Measurements from ENCODE around the gene ARID3B.
"Not testable (repeated sequence)": the region's sequence is repeated elsewhere in the genome, so short reads cannot be mapped to it uniquely, and the experiment has no call there.

Gene ARID3B, protein sequence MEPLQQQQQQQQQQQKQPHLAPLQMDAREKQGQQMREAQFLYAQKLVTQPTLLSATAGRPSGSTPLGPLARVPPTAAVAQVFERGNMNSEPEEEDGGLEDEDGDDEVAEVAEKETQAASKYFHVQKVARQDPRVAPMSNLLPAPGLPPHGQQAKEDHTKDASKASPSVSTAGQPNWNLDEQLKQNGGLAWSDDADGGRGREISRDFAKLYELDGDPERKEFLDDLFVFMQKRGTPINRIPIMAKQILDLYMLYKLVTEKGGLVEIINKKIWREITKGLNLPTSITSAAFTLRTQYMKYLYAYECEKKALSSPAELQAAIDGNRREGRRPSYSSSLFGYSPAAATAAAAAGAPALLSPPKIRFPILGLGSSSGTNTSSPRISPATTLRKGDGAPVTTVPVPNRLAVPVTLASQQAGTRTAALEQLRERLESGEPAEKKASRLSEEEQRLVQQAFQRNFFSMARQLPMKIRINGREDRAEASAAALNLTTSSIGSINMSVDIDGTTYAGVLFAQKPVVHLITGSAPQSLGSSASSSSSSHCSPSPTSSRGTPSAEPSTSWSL

DNA sequence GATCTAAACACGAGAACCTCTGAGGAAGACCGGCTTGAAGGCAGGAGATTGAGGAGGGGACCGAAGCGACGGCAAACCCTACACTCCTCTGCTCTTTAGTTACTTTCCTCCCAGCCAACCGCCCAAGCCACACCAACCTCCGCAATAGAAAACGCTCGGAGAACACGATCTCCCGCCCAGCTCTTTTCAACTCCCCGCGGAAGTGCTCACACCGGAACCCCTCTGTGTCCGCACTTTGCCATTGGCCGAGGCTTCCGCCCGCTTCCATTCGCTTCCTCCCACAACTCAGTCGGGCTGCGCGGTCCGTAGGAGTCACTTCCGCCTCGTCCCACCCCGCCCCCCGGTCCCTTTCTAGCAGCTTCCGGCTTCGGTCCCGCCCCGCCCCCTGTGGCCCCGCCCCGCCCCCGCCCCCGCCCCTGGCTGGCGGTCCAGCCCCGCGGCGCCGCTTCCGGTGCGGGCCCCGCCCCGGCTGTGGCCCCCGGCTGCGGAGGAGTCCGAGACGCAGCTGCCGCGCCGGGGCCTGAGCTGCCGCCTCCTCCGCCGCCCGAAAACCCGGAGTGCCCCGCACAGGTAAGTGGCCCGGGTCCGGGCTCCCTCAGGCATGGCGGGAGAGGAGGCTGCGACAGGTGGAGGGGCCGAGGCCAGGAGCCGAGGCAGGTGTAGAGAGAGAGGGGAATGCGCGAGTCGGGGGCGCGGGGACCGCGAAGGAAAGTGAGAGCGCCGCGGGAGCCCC is at the start of gene ARID3B:
Gene ARID3B, plus strand, starts transcription at position 460 of the 733 bp plus-strand sequence. CDS start 2,717 bp downstream, outside the sequence.
- DNase-seq (ENCODE audit: low read depth in 2 of 2): peak; percentile 93 to 96

DNA sequence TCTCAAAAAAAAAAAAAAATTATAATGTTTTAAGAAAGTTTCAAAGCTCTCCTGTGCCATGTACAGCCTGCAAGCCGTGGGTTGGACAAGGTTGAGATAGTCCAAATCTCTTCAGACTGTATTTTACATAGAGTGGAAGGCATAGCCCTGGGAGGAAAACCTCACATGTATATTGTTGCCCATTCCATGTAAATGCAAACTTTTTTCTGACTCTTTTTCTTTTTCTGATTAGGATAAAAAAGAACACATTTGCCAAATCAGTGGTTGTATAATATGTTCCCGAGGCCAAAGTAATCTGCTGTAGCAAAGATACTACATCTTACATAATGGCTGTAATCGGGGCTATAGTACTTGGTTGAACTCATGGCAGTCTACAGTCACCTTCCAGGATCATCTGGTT is 44.4 kb upstream of the ARID3B start:
- no peak for DNase-seq (ENCODE audit: low read depth in 2 of 2)

DNA sequence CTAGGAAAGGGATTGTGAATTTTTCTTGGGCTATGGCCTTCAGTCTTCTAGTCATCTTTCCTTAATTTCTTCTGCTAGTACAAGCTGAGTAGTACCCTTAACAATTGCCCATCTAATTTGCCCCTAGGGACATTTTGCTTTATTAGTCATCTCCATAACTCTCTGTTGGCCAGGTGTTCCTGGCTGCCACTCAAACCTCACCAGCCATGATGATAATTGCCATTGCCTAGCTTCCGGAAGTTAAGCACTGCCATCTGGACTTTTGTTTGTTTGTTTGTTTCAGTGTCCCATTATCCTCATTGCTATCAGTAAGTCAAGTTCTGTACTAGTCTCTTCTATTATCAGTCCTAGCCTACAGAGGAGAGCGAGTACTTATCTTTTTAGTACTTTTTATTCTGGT is 43.4 kb upstream of the ARID3B start:
- DNase-seq (ENCODE audit: low read depth in 2 of 2): no peak

- no peak for DNase-seq (ENCODE audit: low read depth in 2 of 2)
These were observed 41.7 kb upstream of the ARID3B start for GRCh38 chr15:74499366-74499765.

DNA sequence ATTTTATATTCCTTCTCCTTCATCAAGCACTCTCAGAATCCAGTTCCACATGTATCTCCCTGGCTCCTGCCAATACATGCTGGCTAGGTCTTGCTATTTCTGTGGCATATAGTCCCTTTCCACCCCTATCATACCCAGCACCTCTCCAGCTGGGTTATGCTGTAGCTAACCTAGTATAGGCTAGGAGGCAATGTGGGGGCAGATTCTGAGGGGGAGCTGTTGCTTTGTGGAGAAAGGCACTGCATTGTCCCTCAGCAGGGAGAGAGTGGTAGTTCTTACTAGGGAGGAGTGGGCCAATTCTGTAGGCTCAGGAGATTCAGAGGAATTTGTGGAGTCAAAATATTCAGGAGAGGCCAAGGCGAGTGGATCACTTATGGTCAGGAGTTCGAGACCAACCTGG is 40.6 kb upstream of the ARID3B start:
- no peak for DNase-seq (ENCODE audit: low read depth in 2 of 2)

DNA sequence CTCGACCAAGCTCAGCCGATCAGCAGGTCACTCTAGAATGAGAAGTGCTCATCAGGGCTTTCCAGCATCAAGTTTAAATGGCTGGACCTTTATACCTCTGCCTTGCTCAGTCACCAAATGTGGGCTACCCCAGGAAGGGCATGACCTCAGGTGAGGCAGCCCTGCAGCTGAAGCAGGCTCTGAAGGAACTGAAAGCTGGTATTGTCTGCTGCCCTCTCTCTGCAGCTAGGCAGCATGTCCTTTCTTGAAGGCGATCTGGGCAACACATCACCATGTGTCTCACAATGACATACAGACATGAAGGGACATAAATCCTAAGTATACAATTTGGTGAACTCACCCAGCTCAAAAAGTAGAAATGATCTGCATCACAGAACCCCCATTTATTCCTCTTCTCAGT is 38.7 kb upstream of the ARID3B start:
- DNase-seq (ENCODE audit: low read depth in 2 of 2): no peak

DNA sequence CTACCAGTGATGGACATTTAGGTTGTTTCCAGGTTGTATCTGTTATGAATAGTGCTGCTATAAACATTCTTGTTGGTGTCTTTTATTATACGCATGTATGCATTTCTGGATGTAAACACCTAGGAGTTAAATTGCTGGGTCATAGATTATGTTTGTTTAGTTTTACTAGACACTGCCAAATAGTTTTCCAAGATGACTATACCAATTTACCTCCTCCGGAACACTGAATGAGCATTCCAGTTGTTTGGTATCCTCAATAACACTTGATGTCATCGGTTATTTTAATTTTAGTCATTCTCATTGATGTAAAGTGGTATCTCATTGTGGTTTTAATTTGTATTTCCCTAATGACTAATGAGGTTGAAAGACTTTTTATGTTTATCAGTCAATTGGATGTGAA is 36.6 kb upstream of the ARID3B start:
- DNase-seq (ENCODE audit: low read depth in 2 of 2): no peak

DNA sequence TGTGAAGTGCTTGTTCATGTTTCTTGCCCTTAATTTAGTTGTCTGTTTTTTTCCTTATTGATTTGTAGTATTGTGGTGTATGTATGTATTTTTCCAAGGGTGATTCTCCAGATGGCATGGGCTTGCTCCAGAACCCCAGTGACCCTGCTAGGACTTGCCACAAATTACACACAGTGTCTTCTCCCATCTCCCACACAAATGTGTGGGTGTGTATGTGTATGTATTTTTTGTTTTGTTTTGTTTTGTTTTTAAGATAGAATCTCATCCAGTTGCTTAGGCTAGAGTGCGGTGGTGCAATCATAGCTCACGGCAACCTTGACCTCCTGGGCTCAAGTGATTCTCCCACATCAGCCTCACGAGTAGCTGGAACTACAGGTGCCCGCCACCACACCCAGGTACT is 36.2 kb upstream of the ARID3B start:
- DNase-seq (ENCODE audit: low read depth in 2 of 2): no peak

- DNase-seq (ENCODE audit: low read depth in 2 of 2): no peak
These were observed 35.0 kb upstream of the ARID3B start for GRCh38 chr15:74505837-74506514.

- no peak for DNase-seq (ENCODE audit: low read depth in 2 of 2)
These were observed 34.5 kb upstream of the ARID3B start for GRCh38 chr15:74506515-74506840.

GRCh38 chr15:74511583-74511982 is 29.4 kb upstream of the ARID3B start:
- DNase-seq (ENCODE audit: low read depth in 2 of 2): no peak

- not testable (repeated sequence) for DNase-seq (ENCODE audit: low read depth in 2 of 2)
These were observed 27.0 kb upstream of the ARID3B start for GRCh38 chr15:74514059-74514458.

DNA sequence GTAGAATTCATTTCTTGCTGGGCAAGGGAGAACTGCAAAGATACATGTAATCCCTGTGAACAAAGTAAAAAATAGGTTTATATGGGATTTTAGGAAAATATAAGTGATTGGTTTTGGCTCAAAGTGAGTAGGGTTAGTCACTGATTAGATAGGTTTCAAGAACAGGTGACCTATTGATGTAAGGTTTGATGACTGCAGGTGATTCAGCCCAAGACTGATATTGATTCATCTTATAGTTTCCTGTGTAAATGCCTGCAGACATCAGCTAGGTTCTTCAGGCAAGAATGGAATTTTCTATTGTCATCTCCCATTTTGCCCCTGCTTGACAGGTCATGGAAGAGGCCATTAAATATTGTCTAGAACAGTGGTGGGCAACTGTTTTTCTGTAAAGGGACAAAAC is 23.9 kb upstream of the ARID3B start:
- no peak for DNase-seq (ENCODE audit: low read depth in 2 of 2)

DNA sequence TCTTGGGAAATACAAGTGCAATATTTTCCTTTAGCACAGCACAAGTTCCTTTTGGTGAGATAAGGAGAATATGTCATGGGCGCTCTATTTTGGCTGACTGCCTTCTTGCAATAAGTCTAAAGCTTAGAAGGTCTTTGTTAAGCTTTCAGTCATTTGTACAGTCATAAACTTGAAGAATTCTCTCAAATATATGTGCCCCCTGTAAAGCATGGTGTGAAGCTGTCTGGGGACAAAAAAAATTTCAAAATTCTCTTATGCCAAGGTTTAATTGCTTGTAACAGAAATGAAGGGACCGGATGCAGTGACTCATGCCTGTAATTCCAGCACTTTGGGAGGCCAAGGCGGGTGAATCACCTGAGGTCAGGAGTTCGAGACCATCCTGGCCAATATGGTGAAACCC is 21.7 kb upstream of the ARID3B start:
- DNase-seq (ENCODE audit: low read depth in 2 of 2): no peak

- no peak for DNase-seq (ENCODE audit: low read depth in 2 of 2)
These were observed 20.6 kb upstream of the ARID3B start for GRCh38 chr15:74520407-74520806.

GRCh38 chr15:74523982-74524381 is 17.0 kb upstream of the ARID3B start:
- DNase-seq (ENCODE audit: low read depth in 2 of 2): no peak

GRCh38 chr15:74525309-74525708 is 15.7 kb upstream of the ARID3B start:
- no peak for DNase-seq (ENCODE audit: low read depth in 2 of 2)

- no peak for DNase-seq (ENCODE audit: low read depth in 2 of 2)
These were observed 15.1 kb upstream of the ARID3B start for GRCh38 chr15:74525945-74526344.

GRCh38 chr15:74528876-74529275 is 12.1 kb upstream of the ARID3B start:
- no peak for DNase-seq (ENCODE audit: low read depth in 2 of 2)

- no peak for DNase-seq (ENCODE audit: low read depth in 2 of 2)
These were observed 11.1 kb upstream of the ARID3B start for GRCh38 chr15:74529921-74530320.

GRCh38 chr15:74530771-74531143 is 10.3 kb upstream of the ARID3B start:
- no peak for DNase-seq (ENCODE audit: low read depth in 2 of 2)

- DNase-seq (ENCODE audit: low read depth in 2 of 2): no peak
These were observed 9.7 kb upstream of the ARID3B start for GRCh38 chr15:74531144-74531811.
